DND-41 (cell line): ENCODE data around the gene IFT88.

Experiments
- ATAC-seq: fragments of 200-7000 bp; cut with Tn5 transposase; 3 replicates; pipeline ENCODE4 v1.9.1; 2021; ENCODE audit warnings: low read depth; ENCODE audit not compliant: insufficient read depth
- DNase-seq: peaks from one replicate; pipeline ENCODE4 v3.0.0-alpha.2; 2020
- H2AFZ ChIP-seq: 2 replicates; pipeline ENCODE4 v1.6.0; 2012; ENCODE audit warnings: low read depth, low read length
- H3K27ac ChIP-seq: 2 replicates; pipeline ENCODE4 v1.5.1; 2012; ENCODE audit warnings: low read length, inconsistent platforms
- H3K27me3 ChIP-seq: fragments of 200-600 bp; sonication (generic); 2 replicates; pipeline ENCODE4 v1.6.0; 2012; ENCODE audit warnings: low read length, mild to moderate bottlenecking, inconsistent platforms; ENCODE audit not compliant: insufficient read depth, poor library complexity
- H3K36me3 ChIP-seq: 2 replicates; pipeline ENCODE4 v1.5.1; 2012; ENCODE audit warnings: low read length, inconsistent platforms; ENCODE audit not compliant: insufficient read depth
- H3K4me1 ChIP-seq: 2 replicates; pipeline ENCODE4 v1.5.1; 2012; ENCODE audit warnings: mild to moderate bottlenecking, low read length; ENCODE audit not compliant: insufficient read depth
- H3K4me2 ChIP-seq: 2 replicates; pipeline ENCODE4 v1.6.0; 2012; ENCODE audit warnings: mild to moderate bottlenecking, moderate library complexity, low read length, inconsistent platforms; ENCODE audit not compliant: insufficient read depth
- H3K4me3 ChIP-seq, 2 experiments: fragments of 200-600 bp in 1 of 2; shearing (Covaris generic) in 1 of 2; 2 replicates each; pipeline ENCODE4 v1.5.1; 2012 to 2016; ENCODE audit warnings: inconsistent platforms in 2 of 2, low read length in 2 of 2, mild to moderate bottlenecking in 2 of 2, low read depth in 1 of 2, moderate library complexity in 1 of 2
- H3K79me2 ChIP-seq: 2 replicates; pipeline ENCODE4 v1.6.0; 2012; ENCODE audit warnings: low read length, inconsistent platforms; ENCODE audit not compliant: insufficient read depth
- H3K9ac ChIP-seq: 2 replicates; pipeline ENCODE4 v1.6.0; 2012; ENCODE audit warnings: low read depth, mild to moderate bottlenecking, inconsistent platforms, low read length, moderate library complexity
- H3K9me3 ChIP-seq: 2 replicates; pipeline ENCODE4 v1.5.1; 2012; ENCODE audit warnings: low read length, moderate library complexity, mild to moderate bottlenecking, inconsistent platforms; ENCODE audit not compliant: insufficient read depth, severe bottlenecking
- H4K20me1 ChIP-seq: 2 replicates; pipeline ENCODE4 v1.6.0; 2012; ENCODE audit warnings: low read length; ENCODE audit not compliant: insufficient read depth
- EZH2 ChIP-seq: IDR thresholded peaks from 3 replicates; pipeline ENCODE4 v1.6.1; 2012; ENCODE audit warnings: borderline replicate concordance, low read depth, mild to moderate bottlenecking, moderate library complexity, low read length, inconsistent platforms; ENCODE audit not compliant: severe bottlenecking
- TF ChIP-seq, protein P1 (sequence below): IDR thresholded peaks from 2 replicates; pipeline ENCODE4 v1.5.1; 2012; ENCODE audit warnings: borderline replicate concordance, low read length, moderate library complexity, mild to moderate bottlenecking; ENCODE audit not compliant: poor library complexity, severe bottlenecking; ENCODE audit errors: extremely low read depth

IFT88 gene

DNA sequence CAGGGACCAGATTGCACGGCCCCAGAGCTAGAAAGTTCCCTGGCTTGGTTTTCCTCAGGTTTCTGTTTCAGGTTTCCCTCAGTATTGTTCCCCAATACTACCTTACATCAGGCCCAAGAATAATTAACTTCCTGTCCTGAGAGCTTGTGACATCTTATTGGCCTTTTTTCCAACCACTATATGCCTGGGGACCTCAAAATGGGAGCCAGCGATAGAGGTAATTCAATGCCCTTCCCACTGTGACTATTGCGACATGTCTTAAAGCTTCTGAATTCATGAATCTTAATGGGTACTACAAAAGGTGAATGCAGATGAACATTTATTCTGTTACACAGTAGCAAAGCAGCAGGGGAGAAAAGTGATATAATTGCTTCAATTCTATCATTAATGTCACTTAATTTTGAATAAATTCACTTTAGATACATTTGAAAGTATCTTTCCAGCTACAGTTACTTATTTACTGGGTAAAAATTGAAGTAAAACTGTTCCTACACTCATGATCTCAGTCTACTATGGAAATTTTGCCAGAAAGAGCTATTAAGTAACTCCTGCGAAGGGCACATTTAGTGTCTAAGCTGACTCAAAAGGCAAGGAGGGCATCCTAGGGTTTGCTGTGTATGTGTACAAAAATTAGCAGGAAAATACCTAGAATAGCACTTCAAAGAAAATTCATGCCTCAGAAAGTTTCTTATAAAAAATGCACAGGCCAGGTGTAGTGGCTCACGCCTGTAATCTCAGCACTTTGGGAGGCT lies 45.4 kb upstream of the IFT88 start:
- H3K4me3 ChIP-seq, result no peak overlapping the region
- no peaks in the 10 kb centered on the region for H3K9me3 ChIP-seq
- H3K9ac ChIP-seq, result no peak overlapping the region
- ATAC-seq (no peak), DNase-seq (no peak)
- H3K27me3 ChIP-seq, result no peaks in the 10 kb centered on the region
- no peak overlapping the region for H3K27ac ChIP-seq
- no peaks in the 10 kb centered on the region for H4K20me1 ChIP-seq
- no peak overlapping the region for H2AFZ ChIP-seq
- H3K4me1 ChIP-seq, result peaks cover 22% of the 10 kb centered on the region
- TF ChIP-seq, protein P1, sequence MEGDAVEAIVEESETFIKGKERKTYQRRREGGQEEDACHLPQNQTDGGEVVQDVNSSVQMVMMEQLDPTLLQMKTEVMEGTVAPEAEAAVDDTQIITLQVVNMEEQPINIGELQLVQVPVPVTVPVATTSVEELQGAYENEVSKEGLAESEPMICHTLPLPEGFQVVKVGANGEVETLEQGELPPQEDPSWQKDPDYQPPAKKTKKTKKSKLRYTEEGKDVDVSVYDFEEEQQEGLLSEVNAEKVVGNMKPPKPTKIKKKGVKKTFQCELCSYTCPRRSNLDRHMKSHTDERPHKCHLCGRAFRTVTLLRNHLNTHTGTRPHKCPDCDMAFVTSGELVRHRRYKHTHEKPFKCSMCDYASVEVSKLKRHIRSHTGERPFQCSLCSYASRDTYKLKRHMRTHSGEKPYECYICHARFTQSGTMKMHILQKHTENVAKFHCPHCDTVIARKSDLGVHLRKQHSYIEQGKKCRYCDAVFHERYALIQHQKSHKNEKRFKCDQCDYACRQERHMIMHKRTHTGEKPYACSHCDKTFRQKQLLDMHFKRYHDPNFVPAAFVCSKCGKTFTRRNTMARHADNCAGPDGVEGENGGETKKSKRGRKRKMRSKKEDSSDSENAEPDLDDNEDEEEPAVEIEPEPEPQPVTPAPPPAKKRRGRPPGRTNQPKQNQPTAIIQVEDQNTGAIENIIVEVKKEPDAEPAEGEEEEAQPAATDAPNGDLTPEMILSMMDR, result no peak
- TF ChIP-seq EZH2, result no peak
- no peaks in the 10 kb centered on the region for H3K36me3 ChIP-seq
- no peak overlapping the region for H3K4me2 ChIP-seq
- peaks cover 4% of the 10 kb centered on the region; the same call in 1 of the 2 replicates for H3K79me2 ChIP-seq

- no peaks in the 10 kb centered on the region for H3K9me3 ChIP-seq
- H3K27ac ChIP-seq, result peak overlapping the region; percentile 58
- no peaks in the 10 kb centered on the region for H4K20me1 ChIP-seq
- H3K4me3 ChIP-seq, result peak overlapping the region; percentile 59 to 72; a peak in 3 of 4 replicates
- TF ChIP-seq, protein P1, result no peak
- no peak for TF ChIP-seq EZH2
- H3K9ac ChIP-seq, result peak overlapping the region; percentile 75
- DNase-seq (no peak), ATAC-seq (no peak)
- H3K79me2 ChIP-seq, result peaks cover 4% of the 10 kb centered on the region; the same call in 1 of the 2 replicates
- H3K4me2 ChIP-seq, result peak overlapping the region; percentile 95
- H3K4me1 ChIP-seq, result peaks cover 27% of the 10 kb centered on the region
- H2AFZ ChIP-seq, result peak overlapping the region; percentile 96
- H3K36me3 ChIP-seq, result no peaks in the 10 kb centered on the region
- no peaks in the 10 kb centered on the region for H3K27me3 ChIP-seq
These were observed 41.8 kb upstream of the IFT88 start for GRCh38 chr13:20525144-20525600.

GRCh38 chr13:20525601-20526544 lies 41.1 kb upstream of the IFT88 start, which contains the start of gene CRYL1:
TSS of gene CRYL1 (minus strand) at chr13:20525857. CDS start at chr13:20525794, 63 bp downstream.
- H3K27me3 ChIP-seq, result no peaks in the 10 kb centered on the region
- peaks cover 4% of the 10 kb centered on the region; the same call in 1 of the 2 replicates for H3K79me2 ChIP-seq
- H4K20me1 ChIP-seq, result no peaks in the 10 kb centered on the region
- H2AFZ ChIP-seq, result peak within 1 kb of the TSS; percentile 96
- peak within 1 kb of the TSS; percentile 75 for H3K9ac ChIP-seq
- TF ChIP-seq EZH2, result no peak
- TF ChIP-seq, protein P1, result no peak
- DNase-seq (peak; percentile 76), ATAC-seq (peak; percentile 89)
- H3K36me3 ChIP-seq, result no peaks in the 10 kb centered on the region
- H3K4me3 ChIP-seq, result peak within 1 kb of the TSS; percentile 59 to 72
- H3K9me3 ChIP-seq, result no peaks in the 10 kb centered on the region
- peak within 1 kb of the TSS; percentile 95 for H3K4me2 ChIP-seq
- peak within 1 kb of the TSS; percentile 76 for H3K27ac ChIP-seq
- peaks cover 27% of the 10 kb centered on the region for H3K4me1 ChIP-seq
